H1 (cell line): ENCODE measurements around the gene ZNF672. TPM values are rescaled to one million over a fixed set of nuclear protein-coding genes. Genes with fewer than 3 reads are reported as not detected.
A peak's percentile ranks its signal among the peaks of the same experiment; 100 is the strongest.

Source experiments
- CTCF ChIA-PET: fragments of 300-600 bp; sonication (Branson Sonifier 250); formaldehyde crosslinking; loops from one replicate; lab custom pipeline; 2021; ENCODE audit not compliant: partially characterized antibody; lab: Charles Lee
- POLR2A ChIA-PET: fragments of 300-600 bp; sonication (Branson Sonifier 250); formaldehyde crosslinking; loops from one replicate; lab custom pipeline; 2021; ENCODE audit warnings: inconsistent platforms; ENCODE audit not compliant: partially characterized antibody; lab: Charles Lee
- DNase-seq, 2 experiments: peaks; one replicate each; pipeline versions ENCODE4 v3.0.0 to v3.0.0-alpha.2; 2010 to 2022; ENCODE audit warnings: low spot score in 2 of 2, low read depth in 1 of 2, mixed read lengths in 1 of 2
- FAIRE-seq: peaks from 2 replicates; lab custom pipeline; 2011; peaks lifted over from hg19 to GRCh38; lab: Jason Lieb, UNC
- H2AFZ ChIP-seq: 2 replicates; pipeline ENCODE4 v1.8.1; 2012; ENCODE audit warnings: low read length, inconsistent platforms
- H2AK5ac ChIP-seq: 2 replicates; pipeline ENCODE4 v1.6.1; 2013; ENCODE audit warnings: low read depth, low read length
- H2BK120ac ChIP-seq: replicated peaks from 2 replicates; pipeline ENCODE3; 2013; ENCODE audit warnings: low read depth, low read length, inconsistent platforms
- H2BK12ac ChIP-seq: 2 replicates; pipeline ENCODE4 v1.6.1; 2013; ENCODE audit warnings: low read depth, low read length
- H2BK15ac ChIP-seq: 2 replicates; pipeline ENCODE4 v1.6.1; 2013; ENCODE audit warnings: low read length
- H2BK20ac ChIP-seq: 2 replicates; pipeline ENCODE4 v1.6.1; 2013; ENCODE audit warnings: low read length
- H2BK5ac ChIP-seq: 2 replicates; pipeline ENCODE4 v1.6.1; 2013; ENCODE audit warnings: low read depth, low read length
- H3K14ac ChIP-seq: 2 replicates; pipeline ENCODE4 v1.6.1; 2013; ENCODE audit warnings: inconsistent platforms; ENCODE audit not compliant: insufficient read length
- H3K18ac ChIP-seq: 2 replicates; pipeline ENCODE4 v1.6.1; 2013; ENCODE audit warnings: low read length; ENCODE audit errors: extremely low read depth
- H3K23ac ChIP-seq: 2 replicates; pipeline ENCODE4 v1.6.1; 2013; ENCODE audit warnings: inconsistent platforms; ENCODE audit not compliant: insufficient read length
- H3K23me2 ChIP-seq: 2 replicates; pipeline ENCODE4 v1.6.1; 2013; ENCODE audit warnings: low read depth, low read length
- H3K27ac ChIP-seq: 2 replicates; pipeline ENCODE4 v1.6.1; 2011; ENCODE audit warnings: low read depth, low read length, inconsistent platforms
- H3K27me3 ChIP-seq, 4 experiments: replicated peaks in 1 of 4; 1 replicate in 1 of 4; 2 replicates in 3 of 4; pipeline versions ENCODE4 v1.6.1 to v1.8.1; 2011 to 2013; ENCODE audit warnings: low read length in 3 of 4, mild to moderate bottlenecking in 3 of 4, inconsistent platforms in 2 of 4, mixed read lengths in 2 of 4, moderate library complexity in 1 of 4; ENCODE audit not compliant: control insufficient read depth in 3 of 4, insufficient read depth in 3 of 4; ENCODE audit errors: extremely low read depth in 1 of 4
- H3K36me3 ChIP-seq, 4 experiments: 2 replicates each; pipeline versions ENCODE4 v1.6.1 to v1.8.1; 2011 to 2013; ENCODE audit warnings: mild to moderate bottlenecking in 4 of 4, low read length in 3 of 4, moderate library complexity in 2 of 4, control low read depth in 1 of 4, inconsistent platforms in 1 of 4; ENCODE audit not compliant: insufficient read depth in 4 of 4, control insufficient read depth in 2 of 4
- H3K4ac ChIP-seq: replicated peaks from 2 replicates; pipeline ENCODE3; 2013; ENCODE audit warnings: low read length, low read depth, mixed read lengths, inconsistent platforms; ENCODE audit not compliant: insufficient read length
- H3K4me1 ChIP-seq, 4 experiments: replicated peaks in 1 of 4; 1 replicate in 1 of 4; 2 replicates in 3 of 4; pipeline versions ENCODE4 v1.6.1 to v1.8.1; 2011 to 2013; ENCODE audit warnings: low read length in 3 of 4, inconsistent platforms in 2 of 4, mixed read lengths in 1 of 4; ENCODE audit not compliant: insufficient read depth in 4 of 4, control insufficient read depth in 3 of 4
- H3K4me2 ChIP-seq, 2 experiments: 2 replicates each; pipeline versions ENCODE4 v1.6.1 to v1.8.1; 2011 to 2013; ENCODE audit warnings: low read depth in 2 of 2, low read length in 2 of 2, control low read depth in 1 of 2, inconsistent platforms in 1 of 2, mild to moderate bottlenecking in 1 of 2; ENCODE audit not compliant: insufficient read depth in 1 of 2
- H3K4me3 ChIP-seq, 4 experiments: fragments of 200-600, 300-600 bp in 1 of 4; sonication (generic), shearing (Covaris generic), sonication (Bioruptor Twin) in 1 of 4; 2 replicates each; pipeline versions ENCODE4 v1.5.1 to v1.8.1; 2011 to 2016; ENCODE audit warnings: low read length in 4 of 4, low read depth in 3 of 4, control low read depth in 2 of 4, inconsistent platforms in 2 of 4, mild to moderate bottlenecking in 2 of 4, mixed read lengths in 1 of 4, moderate library complexity in 1 of 4; ENCODE audit not compliant: insufficient read depth in 2 of 4; ENCODE audit errors: extremely low read depth in 1 of 4
- H3K56ac ChIP-seq: replicated peaks from 2 replicates; pipeline ENCODE3; 2013; ENCODE audit warnings: low read depth, mild to moderate bottlenecking, mixed read lengths, low read length, inconsistent platforms; ENCODE audit not compliant: insufficient read length
- H3K79me1 ChIP-seq: 2 replicates; pipeline ENCODE4 v1.6.1; 2013; ENCODE audit warnings: low read depth, low read length, control low read depth
- H3K79me2 ChIP-seq, 2 experiments: 2 replicates each; pipeline versions ENCODE4 v1.6.1 to v1.8.1; 2012 to 2013; ENCODE audit warnings: low read length in 2 of 2, mild to moderate bottlenecking in 2 of 2, inconsistent platforms in 1 of 2; ENCODE audit not compliant: insufficient read depth in 2 of 2, control insufficient read depth in 1 of 2
- H3K9ac ChIP-seq, 4 experiments: replicated peaks in 1 of 4; 1 replicate in 1 of 4; 2 replicates in 3 of 4; pipeline versions ENCODE4 v1.6.1 to v1.8.1; 2011 to 2013; ENCODE audit warnings: low read depth in 3 of 4, low read length in 3 of 4, control low read depth in 2 of 4, mild to moderate bottlenecking in 2 of 4, moderate library complexity in 2 of 4, inconsistent platforms in 1 of 4; ENCODE audit errors: extremely low read depth in 1 of 4
- H3K9me3 ChIP-seq, 2 experiments: 2 replicates each; pipeline versions ENCODE4 v1.6.1 to v1.8.1; 2012 to 2013; ENCODE audit warnings: mild to moderate bottlenecking in 2 of 2, moderate library complexity in 2 of 2, control low read depth in 1 of 2, inconsistent platforms in 1 of 2, low read depth in 1 of 2, low read length in 1 of 2, mixed read lengths in 1 of 2; ENCODE audit not compliant: insufficient read depth in 2 of 2
- H4K20me1 ChIP-seq, 2 experiments: replicated peaks in 1 of 2; 2 replicates each; pipeline versions ENCODE3 to v1.8.1; 2011 to 2013; ENCODE audit warnings: inconsistent platforms in 2 of 2, low read length in 2 of 2, mild to moderate bottlenecking in 1 of 2; ENCODE audit not compliant: insufficient read depth in 2 of 2, control insufficient read depth in 1 of 2
- H4K5ac ChIP-seq: 2 replicates; pipeline ENCODE4 v1.6.1; 2013; ENCODE audit warnings: low read length, low read depth, mixed read lengths, inconsistent platforms; ENCODE audit not compliant: insufficient read length
- H4K8ac ChIP-seq: 2 replicates; pipeline ENCODE4 v1.8.0; 2013; ENCODE audit warnings: mild to moderate bottlenecking, moderate library complexity, low read length, inconsistent platforms; ENCODE audit not compliant: insufficient read depth; ENCODE audit errors: extremely low read depth
- H4K91ac ChIP-seq: replicated peaks from 2 replicates; pipeline ENCODE3; 2013; ENCODE audit warnings: low read length, mixed read lengths, inconsistent platforms; ENCODE audit not compliant: insufficient read length
- CTCF ChIP-seq, 3 experiments: IDR thresholded peaks; 1 replicate in 2 of 3; 2 replicates in 1 of 3; pipeline versions ENCODE4 v1.5.1 to v1.6.1; 2011; ENCODE audit warnings: low read length in 3 of 3, mild to moderate bottlenecking in 3 of 3, inconsistent platforms in 2 of 3, low read depth in 1 of 3, moderate library complexity in 1 of 3; ENCODE audit not compliant: insufficient read depth in 1 of 3; ENCODE audit errors: control extremely low read depth in 1 of 3
- KDM5A ChIP-seq: fragments of 200-600 bp; IDR thresholded peaks from 2 replicates; pipeline ENCODE4 v1.7.1; 2012; ENCODE audit warnings: mild to moderate bottlenecking, low read length, inconsistent platforms, mixed read lengths
- POU5F1 ChIP-seq: IDR thresholded peaks from 2 replicates; pipeline ENCODE4 v1.6.1; 2011; ENCODE audit warnings: low read depth, mild to moderate bottlenecking, low read length, moderate library complexity
- RNF2 ChIP-seq: fragments of 200-900, 300-1000 bp; sonication (generic); IDR thresholded peaks from 2 replicates; pipeline ENCODE4 v1.7.1; 2016; ENCODE audit warnings: borderline replicate concordance, low read depth, mild to moderate bottlenecking, antibody characterized with exemption, low read length; ENCODE audit not compliant: poor library complexity, severe bottlenecking; ENCODE audit errors: missing control alignments
- SP1 ChIP-seq: IDR thresholded peaks from 2 replicates; pipeline ENCODE4 v1.6.1; 2011; ENCODE audit warnings: low read depth, low read length
- TBP ChIP-seq: IDR thresholded peaks from 2 replicates; pipeline ENCODE4 v1.6.1; 2011; ENCODE audit warnings: low read depth, low read length, improper control_type of control experiment
- TCF12 ChIP-seq: IDR thresholded peaks from 2 replicates; pipeline ENCODE4 v1.6.1; 2011; ENCODE audit warnings: low read depth, mild to moderate bottlenecking, low read length
- YY1 ChIP-seq: IDR thresholded peaks from 2 replicates; pipeline ENCODE4 v1.6.1; 2011; ENCODE audit warnings: low read depth, mild to moderate bottlenecking, low read length
- WGBS, 2 experiments: shearing (Covaris generic) in 1 of 2; methylation state at CpG; one replicate each; pipeline versions ENCODE4 v1.1.6 to v1.1.7; 2013 to 2015; ENCODE audit warnings: low lambda C conversion rate in 2 of 2, mixed read lengths in 2 of 2, inconsistent platforms in 1 of 2, low coverage in 1 of 2, missing lambda C conversion rate in 1 of 2; ENCODE audit not compliant: insufficient replicate concordance in 2 of 2, insufficient coverage in 1 of 2, insufficient read length in 1 of 2; ENCODE audit errors: extremely low coverage in 1 of 2, missing lambda C conversion rate in 1 of 2; 5-methylcytosine and 5-hydroxymethylcytosine counted together
- polyA plus RNA-seq, 7 experiments: library from polyadenylated mRNA; depleted of rRNA in 3 of 7; stranded (reverse) in 5 of 7; unstranded in 2 of 7; fragments of >200 nt in 5 of 7; fragments of 200-250 nt in 2 of 7; gene quantifications; 1 replicate in 5 of 7; 2 replicates in 1 of 7; 4 replicates in 1 of 7; pipeline versions ENCODE4 v1.2.1 to v1.2.3, GENCODE V29; 2011 to 2013; ENCODE audit warnings: missing spikeins in 2 of 7, mixed read lengths in 2 of 7
- total RNA-seq: library from RNA; stranded (reverse); fragmentation: NEBNext Ultra II Directional; extraction: Animal tissue kit (Norgen Biotek cat#: 25700); gene quantifications from 2 replicates; pipeline ENCODE4 v1.2.1, GENCODE V29; 2021

ZNF672 gene
- total and polyA plus RNA-seq, 2 of the 8 experiments (the other 6 are each of a cell fraction or from before 2014, with no cell fraction given): 30.7 to 40.4 TPM

GRCh38 chr1:248811514-248812490 lies 26.2 kb upstream of the ZNF672 start:
- Histone ChIP-seq H2BK15ac (no peak overlapping the region), H3K23me2 (no peaks in the 10 kb centered on the region), H3K4me3 (no peak overlapping the region), H3K14ac (no peak overlapping the region), H3K27ac (no peak overlapping the region), H3K27me3 (no peaks in the 10 kb centered on the region), H2BK5ac (no peak overlapping the region), H3K36me3 (peaks cover 10 to 24% (median 23%) of the 10 kb centered on the region in 4 experiments), H4K8ac (no peak overlapping the region), H2BK120ac (no peak overlapping the region), H4K20me1 (no peaks in the 10 kb centered on the region), H3K56ac (no peak overlapping the region), H2AK5ac (no peak overlapping the region), H3K18ac (no peak overlapping the region), H3K4me2 (no peak overlapping the region), H3K79me1 (no peaks in the 10 kb centered on the region), H3K9me3 (0 out of 4 replicates have a peak, but pooled peaks cover 0 to 3% of the 10 kb centered on the region in 2 experiments), H3K4ac (no peak overlapping the region), H4K91ac (no peak overlapping the region), H2AFZ (no peak overlapping the region), H3K9ac (no peak overlapping the region), H3K23ac (no peak overlapping the region), H3K79me2 (no peaks in the 10 kb centered on the region), H2BK20ac (no peak overlapping the region), H4K5ac (no peak overlapping the region), H2BK12ac (no peak overlapping the region), H3K4me1 (peaks cover 0 to 2% (median under 1%) of the 10 kb centered on the region in 4 experiments; a peak in 2 of 7 replicates)
- 92% methylated on average over 41 of the region's 57 CpGs; no CpG with 5 or more reads in 1 of the 2 experiments for WGBS, 2 experiments
- ChIA-PET POLR2A (interaction anchor here (0.8 to 2.4 kb wide), 9 partner anchors 8 to 51 kb away, joined by 3 to 8 read pairs (median 3); partner anchors contain the start of genes SH3BP5L and ZNF692), CTCF (interaction anchor here (0.6 to 2.6 kb wide), 9 partner anchors 9 to 92 kb away, joined by 3 to 17 read pairs (median 4); partner anchors contain the start of gene ZNF672)
- FAIRE-seq (no peak), DNase-seq (no peak)
- TF ChIP-seq SP1 (no peak), RNF2 (no peak), POU5F1 (no peak), KDM5A (no peak), YY1 (no peak), TBP (no peak), CTCF (IDR thresholded peaks at IDR 0.05; ENCODE audit: control extremely low read depth in 1 of 3, insufficient read depth in 1 of 3, low read depth in 1 of 3, low read length in 3 of 3) (peak; percentile 36 to 66 (median 57)), TCF12 (no peak)
